Stimulated activated CD4-positive, alpha-beta T cell treated with anti-CD3 and anti-CD28 coated beads, Interleukin-15, amount 100 ng/mL, for 1 hour (primary cell): ENCODE data around the gene SCPEP1.
A peak's percentile ranks its signal among the peaks of the same experiment; 100 is the strongest.
"Not testable (repeated sequence)": the region's sequence is repeated elsewhere in the genome, so short reads cannot be mapped to it uniquely, and the experiment has no call there.

Source experiments
- DNase-seq, 2 donors: peaks; one replicate each; pipeline ENCODE4 v3.0.0-alpha.2; 2020; ENCODE audit warnings: low read depth in 1 of 2, low spot score in 1 of 2

SCPEP1 gene, protein sequence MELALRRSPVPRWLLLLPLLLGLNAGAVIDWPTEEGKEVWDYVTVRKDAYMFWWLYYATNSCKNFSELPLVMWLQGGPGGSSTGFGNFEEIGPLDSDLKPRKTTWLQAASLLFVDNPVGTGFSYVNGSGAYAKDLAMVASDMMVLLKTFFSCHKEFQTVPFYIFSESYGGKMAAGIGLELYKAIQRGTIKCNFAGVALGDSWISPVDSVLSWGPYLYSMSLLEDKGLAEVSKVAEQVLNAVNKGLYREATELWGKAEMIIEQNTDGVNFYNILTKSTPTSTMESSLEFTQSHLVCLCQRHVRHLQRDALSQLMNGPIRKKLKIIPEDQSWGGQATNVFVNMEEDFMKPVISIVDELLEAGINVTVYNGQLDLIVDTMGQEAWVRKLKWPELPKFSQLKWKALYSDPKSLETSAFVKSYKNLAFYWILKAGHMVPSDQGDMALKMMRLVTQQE

DNA sequence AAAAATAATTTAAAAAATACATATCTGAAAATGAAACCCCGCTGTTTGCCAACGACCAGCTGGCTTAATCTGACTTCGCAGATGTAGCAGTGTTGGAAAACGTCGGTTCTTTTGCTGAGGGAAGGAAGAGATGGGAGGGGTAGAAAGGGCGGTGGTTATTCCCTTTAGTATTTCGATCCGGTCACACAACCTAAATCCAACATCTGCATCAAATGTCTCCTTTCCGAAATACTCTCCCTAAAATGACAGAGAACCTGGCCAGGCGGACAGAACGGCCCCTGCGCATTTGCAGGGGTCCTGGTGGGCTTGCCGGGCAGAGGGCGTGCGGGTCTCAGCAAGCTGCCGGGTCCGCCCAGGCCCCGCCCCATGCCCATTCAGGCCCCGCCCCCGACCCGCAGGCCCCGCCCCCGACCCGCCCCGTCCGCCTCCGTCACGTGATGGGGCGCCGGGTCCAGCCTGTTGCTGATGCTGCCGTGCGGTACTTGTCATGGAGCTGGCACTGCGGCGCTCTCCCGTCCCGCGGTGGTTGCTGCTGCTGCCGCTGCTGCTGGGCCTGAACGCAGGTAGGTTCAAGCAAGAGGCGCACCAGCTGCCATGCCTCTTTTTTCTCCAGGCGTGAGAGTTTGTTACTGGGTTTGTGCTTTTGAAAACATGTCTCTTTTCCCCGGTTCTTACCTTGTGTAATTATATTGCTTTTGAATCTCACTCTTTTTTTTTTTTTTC, at the start of gene SCPEP1:
Gene SCPEP1, plus strand, starts transcription at position 459 of the 723 bp plus-strand sequence. Its CDS starts 29 bp downstream, at position 488.
- DNase-seq, result peak; percentile 70

DNA sequence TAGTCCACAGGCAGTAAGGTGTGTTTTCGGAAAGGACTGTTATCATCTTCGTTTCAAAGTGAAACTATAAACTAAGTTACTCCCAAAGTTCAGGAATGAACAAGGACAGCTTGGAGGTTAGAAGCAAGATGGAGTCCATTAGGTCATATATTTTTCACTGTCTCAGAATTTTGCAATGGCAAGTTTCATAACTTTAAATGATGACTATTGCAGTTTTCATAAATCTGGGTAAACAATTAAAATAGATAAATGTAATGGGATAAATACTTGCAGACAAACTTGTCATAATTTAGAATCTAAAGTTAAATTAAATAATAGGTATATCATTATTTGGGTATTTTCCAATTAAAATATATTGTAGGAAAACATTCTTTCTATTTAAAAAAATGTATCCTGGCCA, 49.3 kb upstream of the SCPEP1 start:
- DNase-seq, result no peak

DNA sequence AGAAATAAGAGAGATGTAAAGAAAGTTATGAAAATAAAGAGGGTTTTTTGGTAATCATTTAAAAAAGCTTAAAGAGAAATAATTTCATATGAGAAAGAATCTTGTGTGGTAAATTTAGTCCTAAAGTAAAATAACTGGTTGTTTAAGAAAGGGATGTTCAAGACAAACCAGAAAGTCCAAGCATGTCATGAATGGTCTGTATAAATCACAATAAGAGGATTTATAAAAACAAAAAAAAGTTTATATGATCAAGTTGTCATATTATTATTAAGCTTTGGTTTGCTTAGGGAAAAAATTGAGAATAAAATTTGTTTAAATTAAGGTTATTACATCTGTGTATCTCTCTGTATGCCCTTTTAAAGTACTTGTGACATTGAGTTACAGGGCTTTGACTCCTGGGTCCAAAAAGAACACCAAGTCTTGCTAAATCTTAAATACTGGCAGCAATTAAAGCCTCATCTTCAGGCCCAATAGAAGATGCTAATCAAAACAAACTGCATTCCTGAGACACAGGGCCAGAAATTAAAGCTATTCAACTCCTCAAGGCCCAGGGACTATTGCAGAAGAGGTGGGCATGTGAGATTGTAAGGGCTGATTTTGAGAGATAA, 48.5 kb upstream of the SCPEP1 start:
- DNase-seq, result no peak

DNA sequence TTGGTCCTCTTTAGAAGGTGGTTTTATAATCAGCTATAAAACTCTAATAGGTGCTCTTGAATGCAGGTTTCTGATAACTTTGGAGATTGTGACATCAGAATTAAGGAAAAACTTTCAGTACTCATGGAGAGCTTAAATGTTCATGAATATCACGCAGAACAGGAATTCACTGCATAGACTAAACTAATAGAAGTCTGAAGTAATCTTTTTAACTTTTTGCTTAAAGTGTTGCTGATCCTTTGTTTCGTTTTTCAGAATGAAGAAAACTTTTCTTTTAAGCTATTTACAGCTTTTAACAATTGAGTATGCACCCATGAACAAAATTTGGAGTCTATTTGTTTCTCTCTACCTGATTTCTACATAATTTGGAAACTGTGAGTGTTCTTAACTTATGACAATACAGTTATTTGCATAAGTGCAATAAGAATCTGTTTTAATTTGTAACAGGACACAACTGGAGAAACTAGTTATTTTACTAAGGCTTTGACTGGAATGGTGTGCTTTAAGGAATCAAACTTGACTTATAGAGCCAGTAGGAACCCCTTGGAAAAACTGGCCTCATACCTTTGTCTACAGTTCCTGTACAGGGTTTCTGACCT, 47.1 kb upstream of the SCPEP1 start:
- no peak for DNase-seq

DNA sequence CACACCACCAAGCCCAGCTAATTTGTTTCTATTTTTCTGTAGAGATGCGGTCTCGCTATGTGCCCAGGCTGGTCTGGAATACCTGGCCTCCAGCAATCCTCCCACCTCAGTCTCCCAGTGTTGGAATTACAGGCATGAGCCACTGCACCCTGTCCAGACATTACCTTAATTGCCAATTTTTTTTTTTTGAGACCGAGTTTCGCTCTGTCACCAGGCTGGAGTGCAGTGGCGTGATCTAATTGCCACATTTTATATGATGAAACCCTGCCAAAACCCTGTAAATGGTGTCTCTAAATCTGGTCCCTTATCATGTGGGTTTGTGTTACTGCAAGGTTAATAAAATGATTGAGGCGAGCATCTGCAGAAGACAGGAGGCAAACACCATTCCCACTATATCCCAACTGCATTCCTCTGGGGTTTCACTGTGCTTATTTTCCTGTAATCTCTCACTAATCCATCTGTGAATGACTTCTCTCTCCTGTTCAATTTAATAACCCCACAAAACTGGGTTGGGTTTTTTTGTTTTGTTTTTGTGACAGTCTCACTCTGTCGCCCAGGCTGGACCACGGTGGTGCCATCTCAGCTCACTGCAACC, 44.7 kb upstream of the SCPEP1 start:
- DNase-seq, result no peak

DNA sequence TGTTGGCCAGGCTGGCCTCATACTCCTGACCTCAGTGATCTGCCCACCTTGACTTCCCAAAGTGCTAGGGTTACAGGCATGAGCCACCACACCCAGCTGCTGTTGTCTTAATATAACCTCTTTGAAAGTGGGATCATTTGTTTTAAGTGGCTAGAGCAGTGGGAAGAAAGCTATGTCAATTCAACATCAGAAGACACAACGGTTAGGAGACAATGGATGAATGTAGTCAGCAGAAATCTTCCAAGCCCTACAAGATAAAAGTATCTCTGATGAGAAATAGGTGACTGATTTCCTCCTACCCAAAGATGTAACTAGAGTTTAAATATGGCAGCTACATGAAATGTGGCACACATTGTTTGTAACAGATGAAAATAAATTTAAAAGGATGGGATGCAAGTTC, 44.1 kb upstream of the SCPEP1 start:
- DNase-seq, result no peak

DNA sequence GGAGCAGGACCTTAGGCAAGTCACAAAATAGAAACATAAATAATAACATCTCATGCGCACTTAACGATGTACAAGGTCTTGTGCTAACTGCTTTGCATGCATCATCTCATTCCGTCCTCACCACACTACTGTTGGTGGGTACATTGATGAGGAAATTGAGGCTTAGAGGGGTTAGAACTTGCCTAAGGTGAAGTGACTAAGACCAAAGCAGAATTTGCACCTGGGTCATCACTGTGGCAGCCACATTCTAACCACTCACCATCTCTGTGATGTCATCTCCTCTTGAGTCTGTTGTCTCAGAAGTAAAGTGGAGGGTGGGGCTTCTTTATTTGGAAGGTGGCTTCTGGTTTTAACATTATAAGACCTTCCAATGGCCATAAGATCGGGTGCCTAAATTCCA, 43.7 kb upstream of the SCPEP1 start:
- no peak for DNase-seq

DNA sequence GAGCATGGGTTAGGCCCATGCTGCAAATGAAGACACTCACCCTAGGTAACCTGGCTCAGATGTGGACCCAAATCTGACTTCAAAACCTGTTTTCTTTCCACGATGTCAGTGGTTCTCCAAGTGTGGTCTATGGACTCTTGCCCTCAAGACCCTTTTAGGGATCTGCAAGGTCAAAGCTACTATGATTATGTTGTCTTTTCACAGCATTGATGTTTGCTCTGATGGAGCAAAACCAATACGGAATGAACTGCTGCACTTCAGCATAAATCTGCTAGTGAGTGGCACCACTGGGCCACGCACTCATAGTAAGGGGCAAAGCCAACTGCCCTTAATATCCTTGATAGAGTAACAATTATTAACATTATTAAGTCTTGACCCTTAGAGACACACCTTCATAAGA, 42.5 kb upstream of the SCPEP1 start:
- no peak for DNase-seq

DNA sequence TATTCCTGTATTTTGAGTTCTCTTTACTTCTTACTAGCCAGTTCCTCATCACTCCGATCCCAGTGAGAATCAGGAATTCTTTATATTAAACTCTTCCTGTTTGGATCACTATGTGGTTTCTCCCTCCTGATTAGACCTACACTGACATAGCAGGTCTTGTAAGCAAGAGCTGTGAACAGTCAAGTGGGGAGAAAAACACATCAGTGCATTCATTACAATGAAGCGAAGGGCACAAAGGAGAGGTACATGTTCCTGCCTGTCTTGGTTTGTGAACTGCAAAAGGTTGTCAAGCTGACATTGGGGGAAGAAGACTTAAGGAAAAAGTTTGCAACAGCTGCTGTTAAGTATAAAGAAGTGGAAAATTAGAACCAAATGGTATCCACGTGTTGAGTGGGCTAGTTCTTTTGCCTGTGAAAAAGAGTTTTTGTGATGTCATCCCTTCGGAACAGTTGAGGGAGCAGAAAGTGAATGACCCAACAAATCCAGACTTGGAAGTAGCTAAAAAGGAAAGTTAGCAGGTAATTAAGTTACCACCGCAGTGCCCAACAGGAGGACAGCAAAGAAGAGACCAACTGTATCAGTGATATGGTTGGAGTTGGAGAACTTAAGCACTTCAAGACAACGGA, 41.1 kb upstream of the SCPEP1 start:
- no peak for DNase-seq

DNA sequence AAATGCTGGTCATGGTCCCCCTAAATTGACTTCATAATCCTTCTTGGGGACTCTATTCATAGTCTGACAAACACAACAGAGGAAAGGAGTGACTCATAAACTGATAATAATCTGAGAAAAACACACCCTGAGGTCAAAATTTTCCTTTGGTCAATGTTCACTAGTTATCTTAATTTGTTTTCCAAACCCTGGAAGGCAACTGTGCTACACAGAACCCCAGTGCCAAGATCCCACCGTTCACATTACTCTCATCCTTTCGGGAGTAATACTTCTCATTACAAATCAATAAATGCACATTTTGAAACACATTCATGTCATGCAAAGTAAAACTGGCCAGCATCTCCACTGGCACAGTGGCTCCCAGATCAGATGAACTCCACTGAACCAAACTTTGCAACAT, 40.2 kb upstream of the SCPEP1 start:
- DNase-seq, result no peak

DNA sequence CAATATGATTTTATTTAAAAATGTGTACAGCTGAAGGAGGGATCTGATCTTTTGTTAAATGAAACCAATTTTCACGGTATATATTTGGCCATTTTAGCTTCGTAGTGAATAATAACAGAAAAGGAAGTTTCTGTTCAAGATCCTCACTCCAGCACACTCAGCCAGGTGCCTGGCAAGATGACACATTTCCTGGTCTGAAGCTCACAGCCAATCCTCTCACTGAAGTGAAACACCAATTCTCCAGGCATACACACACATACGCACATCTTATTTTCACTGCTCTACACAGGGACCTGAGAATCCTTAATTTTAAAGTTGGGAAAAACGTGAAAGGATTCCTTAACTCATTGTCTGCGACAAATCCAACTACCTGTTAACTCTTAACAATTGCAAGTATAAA, 39.7 kb upstream of the SCPEP1 start:
- not testable (repeated sequence) for DNase-seq

DNA sequence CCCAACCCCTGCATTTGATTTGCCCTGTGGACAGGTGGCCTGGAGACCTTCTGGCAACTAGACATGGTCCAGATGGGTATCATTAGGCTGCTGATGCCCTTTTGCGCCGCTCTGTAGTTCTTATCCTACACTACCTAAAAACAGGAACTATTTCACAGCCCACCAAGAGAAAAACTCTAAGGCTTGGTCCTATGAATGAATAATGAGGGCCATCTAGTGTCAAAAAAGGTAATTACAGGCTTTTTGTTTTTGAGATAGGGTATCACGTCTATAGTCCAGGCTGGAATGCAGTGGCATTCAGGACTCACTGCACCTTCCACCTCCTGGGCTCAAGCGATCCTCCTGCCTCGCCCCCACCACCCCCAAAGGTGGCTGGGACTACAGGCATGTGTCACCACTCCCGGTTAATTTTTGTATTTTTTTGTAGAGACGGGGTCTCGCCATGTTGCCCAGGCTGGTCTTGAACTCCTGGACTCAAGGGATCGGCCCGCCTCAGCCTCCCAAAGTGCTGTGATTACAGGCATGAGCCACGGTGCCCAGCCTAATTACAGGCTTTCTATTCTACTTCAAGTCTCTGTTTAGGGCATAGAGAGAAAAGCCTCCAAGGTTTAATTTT, 38.0 kb upstream of the SCPEP1 start:
- no peak for DNase-seq

DNA sequence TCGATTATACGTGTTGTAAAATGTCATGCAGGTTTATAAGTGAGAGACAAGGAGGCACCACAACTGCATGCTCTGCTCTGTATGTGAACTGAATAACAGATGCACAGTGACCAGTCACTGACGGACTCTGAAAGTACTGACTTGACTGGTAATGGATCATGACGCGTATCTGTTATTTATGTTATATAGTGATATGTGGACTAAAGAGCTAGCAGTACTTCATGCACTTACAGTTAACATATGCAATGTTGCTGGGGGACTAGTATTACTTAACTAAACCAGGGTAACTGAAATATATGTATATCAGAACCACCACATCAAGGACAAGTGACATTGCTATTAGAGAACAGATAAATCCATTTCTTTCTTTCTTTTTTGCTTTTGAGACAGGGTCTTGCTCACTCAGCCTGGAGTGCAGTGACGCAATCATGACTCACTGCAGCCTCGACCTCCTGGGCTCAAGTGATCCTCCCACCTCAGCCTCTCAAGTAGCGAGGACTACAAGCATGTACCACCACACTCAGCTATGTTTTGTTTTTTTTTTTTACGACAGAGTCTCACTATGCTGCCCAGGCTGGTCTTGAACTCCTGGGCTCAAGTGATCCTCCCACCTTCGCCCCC, 34.3 kb upstream of the SCPEP1 start:
- no peak for DNase-seq

DNA sequence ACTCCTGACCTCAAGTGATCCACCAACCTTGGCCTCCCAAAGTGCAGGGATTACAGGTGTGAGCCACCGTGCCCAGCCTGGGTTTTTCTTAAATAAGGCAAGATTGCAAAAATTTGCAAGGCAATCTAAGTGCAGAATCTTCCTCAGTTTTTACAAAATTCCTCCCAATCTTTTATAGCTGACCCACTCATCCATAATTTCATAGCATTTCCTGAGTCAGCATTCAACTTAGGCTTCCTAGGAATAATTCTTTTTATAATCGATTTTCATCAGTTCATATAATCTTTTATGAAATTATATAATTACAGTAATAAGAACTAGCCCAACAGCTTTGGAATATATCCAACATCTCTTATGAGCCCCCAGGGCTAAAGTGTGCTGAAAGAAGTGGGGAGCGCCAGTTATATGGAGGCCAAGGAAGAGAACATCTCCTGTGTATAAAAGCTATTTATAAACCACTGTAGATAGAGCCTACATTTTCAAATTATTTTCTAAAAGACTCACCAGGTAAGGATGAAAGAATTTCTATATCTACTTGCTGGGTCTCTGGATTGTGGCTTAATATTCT, 31.9 kb upstream of the SCPEP1 start:
- DNase-seq, result no peak

DNA sequence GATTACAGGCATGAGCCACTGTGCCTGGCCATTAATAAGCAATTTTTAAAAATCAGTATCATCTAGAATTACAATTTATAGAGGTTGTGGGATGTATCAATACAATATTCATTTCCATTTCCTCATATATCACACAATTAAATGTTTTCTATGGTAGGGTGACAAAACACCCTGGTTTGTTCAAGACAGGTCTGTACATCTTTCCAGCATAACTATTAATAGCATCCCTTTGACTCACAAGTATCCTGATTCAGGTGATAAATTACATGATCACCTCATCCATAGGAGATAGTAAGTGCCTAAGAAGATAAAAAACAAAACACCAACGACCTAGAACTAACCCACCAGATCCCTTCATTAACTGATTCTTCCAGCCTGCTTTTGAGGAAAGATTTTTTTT, 30.2 kb upstream of the SCPEP1 start:
- no peak for DNase-seq

DNA sequence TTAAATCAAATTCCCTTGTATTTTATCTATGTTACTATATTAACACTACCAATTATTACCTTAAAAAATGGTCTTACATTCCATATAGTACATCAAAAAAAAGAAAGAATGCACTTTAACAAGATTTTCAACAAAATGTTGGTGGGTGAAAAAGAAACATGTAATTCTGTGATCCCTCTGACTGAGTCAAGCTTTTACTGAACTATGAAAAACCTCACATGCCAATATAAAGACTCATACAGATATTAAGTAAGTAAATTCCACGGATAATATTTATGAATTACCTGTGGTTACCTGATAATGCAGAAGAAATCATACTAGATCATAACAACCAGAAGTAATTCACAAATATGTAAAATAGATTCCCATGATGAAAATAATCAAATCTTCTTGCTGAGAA, 29.4 kb upstream of the SCPEP1 start:
- DNase-seq, result no peak

DNA sequence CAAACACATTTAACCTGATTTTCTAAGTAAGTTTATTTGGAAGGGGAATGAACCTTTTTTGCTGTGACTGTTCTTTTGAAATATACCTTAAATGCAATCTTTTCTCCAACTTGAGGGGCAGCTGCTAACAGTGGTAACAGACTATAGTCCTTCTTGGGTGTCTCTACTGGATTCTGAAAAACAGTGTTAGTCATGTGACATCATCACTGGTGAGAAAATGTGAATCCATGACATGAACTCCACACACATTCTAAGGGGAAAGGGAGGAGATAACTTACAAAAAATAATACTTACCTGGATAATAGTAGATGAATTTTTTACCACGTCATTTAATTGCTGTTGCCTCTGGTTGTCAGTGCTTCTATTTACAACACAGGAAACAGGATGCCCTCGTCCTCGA, 28.3 kb upstream of the SCPEP1 start:
- no peak for DNase-seq

DNA sequence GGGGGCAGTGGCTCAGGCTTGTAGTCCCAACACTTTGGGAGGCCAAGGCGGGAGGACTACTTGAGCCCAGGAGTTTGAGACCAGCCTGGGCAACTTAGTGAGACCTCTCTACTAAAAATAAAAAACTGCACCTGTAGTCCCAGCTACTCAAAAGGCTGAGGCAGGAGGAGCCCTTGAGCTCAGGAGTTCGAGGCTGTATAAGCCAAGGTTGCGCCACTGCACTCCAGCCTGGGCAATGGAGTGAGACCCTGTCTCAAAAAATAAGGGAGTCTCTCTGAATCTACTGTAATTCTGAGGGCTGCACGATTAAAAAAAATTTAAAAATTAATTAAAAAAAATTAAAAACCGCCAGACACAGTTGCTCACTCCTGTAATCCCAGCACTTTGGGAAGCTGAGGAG, 20.9 kb upstream of the SCPEP1 start:
- DNase-seq, result no peak
